Smooth muscle cell of the umbilical artery (primary cell): Measurements from ENCODE around the gene EXOSC1. TPM values are rescaled to one million over a fixed set of nuclear protein-coding genes. Genes with fewer than 3 reads are reported as not detected.

ENCODE experiments used
- total RNA-seq: library from RNA; depleted of rRNA; stranded (reverse); fragments of >200 nt; gene quantifications from 2 replicates; pipeline ENCODE4 v1.2.3, GENCODE V29; 2014

Gene EXOSC1, protein sequence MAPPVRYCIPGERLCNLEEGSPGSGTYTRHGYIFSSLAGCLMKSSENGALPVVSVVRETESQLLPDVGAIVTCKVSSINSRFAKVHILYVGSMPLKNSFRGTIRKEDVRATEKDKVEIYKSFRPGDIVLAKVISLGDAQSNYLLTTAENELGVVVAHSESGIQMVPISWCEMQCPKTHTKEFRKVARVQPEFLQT
- total RNA-seq, result 27.9 and 32.7 TPM in 2 replicates

DNA sequence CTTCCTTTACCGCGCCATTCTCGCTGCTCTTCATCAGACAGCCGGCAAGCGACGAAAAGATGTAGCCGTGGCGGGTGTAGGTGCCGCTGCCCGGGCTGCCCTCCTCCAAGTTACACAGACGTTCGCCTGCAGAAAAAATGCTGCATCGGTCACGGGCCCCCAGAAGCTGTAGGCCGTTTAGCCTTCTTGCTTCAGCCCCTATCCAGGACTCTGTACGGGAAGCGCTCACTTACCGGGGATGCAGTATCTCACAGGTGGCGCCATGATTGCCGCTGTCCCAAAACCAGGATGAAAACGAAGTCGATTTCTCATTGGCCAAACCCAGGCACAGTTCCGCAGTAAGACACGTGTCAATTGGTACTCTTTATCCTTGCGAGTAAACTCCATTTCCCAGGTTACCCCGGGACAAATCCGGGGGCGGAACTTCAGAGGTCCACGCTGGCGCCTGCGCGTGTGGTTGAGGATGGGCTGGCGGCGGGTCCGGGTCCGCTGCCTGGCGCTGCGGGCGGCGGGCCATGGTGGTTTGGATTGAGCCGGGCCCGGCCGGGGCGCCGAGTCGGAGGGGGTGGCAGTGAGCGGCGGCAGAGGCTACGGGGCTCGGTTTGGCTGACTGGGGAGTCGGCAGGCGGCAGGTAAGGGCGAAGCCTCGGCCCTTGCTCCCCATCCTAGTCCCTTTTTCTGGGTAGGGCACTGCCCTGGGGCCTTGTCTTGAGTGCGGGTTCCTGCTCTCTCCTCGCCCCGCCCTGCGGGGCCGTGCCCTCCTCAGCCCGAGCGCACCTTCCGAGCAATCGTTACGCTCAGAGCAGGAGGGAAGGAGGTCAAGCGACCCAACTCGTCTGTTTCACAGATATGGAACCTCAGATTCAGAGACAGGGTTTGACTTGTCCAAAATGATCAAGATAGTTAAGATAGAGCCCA lies at the start of gene EXOSC1, which contains the start of gene ZDHHC16:
EXOSC1 (minus strand) TSS at position 285 of the 918 bp plus-strand sequence; CDS start at position 264, 21 bp downstream.
ZDHHC16 (plus strand) TSS at position 454 of the 918 bp plus-strand sequence. CDS start 5,501 bp downstream, outside the sequence.

DNA sequence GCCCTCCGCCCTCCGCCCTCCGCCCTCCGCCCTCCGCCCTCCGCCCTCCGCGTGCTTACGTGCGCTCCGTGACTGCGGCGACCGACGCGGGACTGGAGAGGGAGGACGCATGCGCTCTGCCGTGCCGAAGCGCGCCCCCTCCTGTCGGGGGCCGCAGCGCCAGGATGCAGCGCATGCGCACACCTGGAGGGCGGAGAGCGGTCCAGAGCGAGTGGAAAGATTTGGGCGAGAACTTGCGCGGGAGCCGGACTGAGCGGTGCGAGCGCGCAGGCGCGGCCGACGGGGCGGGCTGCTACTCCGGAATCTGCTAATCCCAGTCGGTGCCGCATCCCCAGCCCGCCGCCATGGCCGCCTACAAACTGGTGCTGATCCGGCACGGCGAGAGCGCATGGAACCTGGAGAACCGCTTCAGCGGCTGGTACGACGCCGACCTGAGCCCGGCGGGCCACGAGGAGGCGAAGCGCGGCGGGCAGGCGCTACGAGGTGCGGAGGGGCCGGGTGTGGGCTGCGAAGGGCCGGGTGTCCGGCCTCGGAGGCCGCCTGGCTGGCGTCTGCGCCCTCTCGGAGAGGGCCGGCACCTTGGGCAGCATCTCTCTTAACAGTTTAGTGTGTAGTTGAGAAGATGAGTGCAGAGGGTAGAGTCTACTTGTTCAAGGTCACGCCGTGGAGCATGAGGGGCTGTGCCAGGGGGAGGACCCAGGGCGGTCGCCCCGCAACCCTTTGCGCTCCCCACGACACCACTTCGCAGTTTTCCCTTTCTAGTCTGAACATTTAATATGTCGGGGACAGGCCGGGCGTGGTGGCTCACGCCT lies 19.6 kb downstream of the EXOSC1 start, which contains the start of gene PGAM1:
PGAM1 (plus strand) TSS at position 228 of the 812 bp plus-strand sequence; CDS start at position 345, 117 bp downstream.

DNA sequence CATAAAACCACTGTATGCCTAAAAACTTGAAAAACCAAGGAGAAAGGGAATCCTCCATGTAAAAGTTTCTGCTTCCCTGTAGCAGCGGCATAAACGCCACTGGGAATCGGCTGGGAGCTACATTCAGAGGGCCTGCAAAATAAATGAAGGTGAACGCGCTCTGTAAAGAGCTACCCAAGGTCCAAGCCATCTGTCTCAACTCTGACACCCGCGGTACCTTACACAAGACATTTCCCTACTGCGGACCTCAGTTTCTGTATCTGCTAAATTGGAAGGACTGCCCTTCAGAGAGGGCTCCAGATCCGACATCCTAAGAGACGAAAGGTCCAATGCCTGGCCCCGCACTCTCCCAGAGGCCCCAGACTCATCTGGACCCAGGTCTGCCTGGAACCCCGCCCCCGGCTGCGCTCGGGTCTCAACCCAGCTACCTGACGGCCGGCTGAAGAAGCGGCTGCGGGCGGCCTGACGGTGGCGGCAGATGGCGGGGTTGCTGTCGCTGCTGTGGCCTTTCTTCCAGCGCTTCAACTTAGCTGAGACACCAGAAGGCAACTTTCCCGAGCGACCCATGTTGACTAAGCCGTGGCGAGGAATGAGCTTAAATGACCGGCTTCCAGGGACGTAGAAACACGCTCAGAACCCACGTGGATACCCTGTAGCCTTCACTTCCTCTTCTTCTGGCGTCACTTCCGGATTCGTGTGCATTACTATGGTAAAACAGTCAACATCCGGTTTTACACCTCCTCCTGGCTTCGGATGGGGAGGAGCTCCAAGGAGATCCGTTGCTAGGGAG lies 44.9 kb downstream of the EXOSC1 start, which contains the start of gene RRP12:
RRP12 (minus strand) TSS at position 676 of the 790 bp plus-strand sequence; CDS start at position 567, 109 bp downstream.

Other genes starting within 250 kb of the EXOSC1 start
- 4.5 and 10.8 TPM in 2 replicates for gene ARHGAP19, start 153.4 kb downstream of the EXOSC1 start, total RNA-seq
- 0.09 and 0.59 TPM in 2 replicates for gene FRAT1, start 126.7 kb downstream of the EXOSC1 start, total RNA-seq
- 2.4 and 2.7 TPM in 2 replicates for gene FRAT2, start 111.3 kb downstream of the EXOSC1 start, total RNA-seq
- 16.9 and 29.6 TPM in 2 replicates for gene RRP12, start 44.7 kb downstream of the EXOSC1 start, total RNA-seq
- 483 and 606 TPM in 2 replicates for gene PGAM1, start 19.8 kb downstream of the EXOSC1 start, total RNA-seq
- 40.6 and 40.7 TPM in 2 replicates for gene ZDHHC16, start 169 bp upstream of the EXOSC1 start, total RNA-seq
- 59.7 and 84.2 TPM in 2 replicates for gene MMS19, start 52.4 kb upstream of the EXOSC1 start, total RNA-seq
- gene UBTD1, start 52.9 kb upstream of the EXOSC1 start, total RNA-seq, result 29.7 and 34.0 TPM in 2 replicates
- gene ANKRD2, start 126.8 kb upstream of the EXOSC1 start, total RNA-seq, result 0.74 and 0.89 TPM in 2 replicates
- gene HOGA1, start 138.4 kb upstream of the EXOSC1 start, total RNA-seq, result under 0.01 and 0.32 TPM in 2 replicates
- gene C10orf62, start 143.7 kb upstream of the EXOSC1 start, total RNA-seq, result 0.23 and 0.30 TPM in 2 replicates
- 4.8 and 6.6 TPM in 2 replicates for gene MORN4, start 187.5 kb upstream of the EXOSC1 start, total RNA-seq
- 25.5 and 28.0 TPM in 2 replicates for gene PI4K2A, start 194.7 kb upstream of the EXOSC1 start, total RNA-seq
- gene AVPI1, start 241.2 kb upstream of the EXOSC1 start, total RNA-seq, result 10.6 and 11.0 TPM in 2 replicates